OCI-LY7 (cell line): ENCODE data around the gene CATSPER3. TPM values are rescaled to one million over a fixed set of nuclear protein-coding genes. Genes with fewer than 3 reads are reported as not detected.
A peak's percentile ranks its signal among the peaks of the same experiment; 100 is the strongest.

Experiments
- BruUV-seq: library from RNA; stranded (reverse); fragments of 400-500 nt; replicated peaks from 2 replicates; lab custom pipeline; 2021; lab: Mats Ljungman, UMichigan
- CTCF ChIA-PET: fragments of 300-600 bp; sonication (Branson Sonifier 250); formaldehyde crosslinking; loops from one replicate; lab custom pipeline; 2022; ENCODE audit warnings: antibody characterized with exemption; ENCODE audit not compliant: unreplicated experiment; lab: Charles Lee
- POLR2A ChIA-PET: fragments of 300-600 bp; sonication (Branson Sonifier 250); formaldehyde crosslinking; loops from one replicate; lab custom pipeline; 2022; ENCODE audit warnings: antibody characterized with exemption; lab: Charles Lee
- DNase-seq: peaks from one replicate; pipeline ENCODE4 v3.0.0-alpha.2; 2015; ENCODE audit warnings: low spot score
- H2AFZ ChIP-seq: fragments of 200-600 bp; sonication (generic), shearing (Covaris generic); 2 replicates; pipeline ENCODE4 v1.6.1; 2014; ENCODE audit warnings: mild to moderate bottlenecking, antibody characterized with exemption, low read length, moderate library complexity
- H3K27ac ChIP-seq: fragments of 200-600 bp; sonication (generic); 2 replicates; pipeline ENCODE4 v1.5.1; 2014; ENCODE audit warnings: mixed run types, low read depth, mild to moderate bottlenecking, moderate library complexity, low read length, inconsistent platforms; ENCODE audit not compliant: poor library complexity, severe bottlenecking
- H3K36me3 ChIP-seq: fragments of 200-600 bp; sonication (generic); 2 replicates; pipeline ENCODE4 v1.6.1; 2014; ENCODE audit warnings: mild to moderate bottlenecking, antibody characterized with exemption, low read length, moderate library complexity, mixed read lengths; ENCODE audit not compliant: insufficient read depth
- H3K4me1 ChIP-seq: fragments of 200-600 bp; sonication (generic); 2 replicates; pipeline ENCODE4 v1.5.1; 2014; ENCODE audit warnings: mild to moderate bottlenecking, low read length; ENCODE audit not compliant: insufficient read depth, poor library complexity, severe bottlenecking
- H3K4me2 ChIP-seq: fragments of 200-600 bp; sonication (generic); 2 replicates; pipeline ENCODE4 v1.6.1; 2014; ENCODE audit warnings: mild to moderate bottlenecking, low read length
- H3K4me3 ChIP-seq: fragments of 200-600 bp; sonication (generic); 2 replicates; pipeline ENCODE4 v1.5.1; 2014; ENCODE audit warnings: mild to moderate bottlenecking, low read depth, low read length; ENCODE audit not compliant: poor library complexity, severe bottlenecking
- H3K79me2 ChIP-seq: fragments of 200-600 bp; sonication (generic); 2 replicates; pipeline ENCODE4 v1.6.1; 2016; ENCODE audit warnings: low read depth, mild to moderate bottlenecking, low read length, moderate library complexity, mixed read lengths; ENCODE audit not compliant: insufficient read depth
- H3K9me2 ChIP-seq: fragments of 200-600 bp; sonication (generic); 2 replicates; pipeline ENCODE4 v1.6.1; 2016; ENCODE audit warnings: mild to moderate bottlenecking, low read length, mixed read lengths; ENCODE audit not compliant: insufficient read depth
- H3K9me3 ChIP-seq: fragments of 200-600 bp; sonication (generic); 2 replicates; pipeline ENCODE4 v1.6.1; 2014; ENCODE audit warnings: mild to moderate bottlenecking, mixed run types, low read length, mixed read lengths
- H4K20me1 ChIP-seq: fragments of 200-600 bp; sonication (generic); 2 replicates; pipeline ENCODE4 v1.6.1; 2014; ENCODE audit warnings: mild to moderate bottlenecking, antibody characterized with exemption, low read length, moderate library complexity, mixed read lengths; ENCODE audit not compliant: insufficient read depth
- CTCF ChIP-seq: fragments of 200-600 bp; sonication (generic); conservative IDR thresholded peaks from 2 replicates; pipeline ENCODE4 v1.5.1; 2014; ENCODE audit warnings: mild to moderate bottlenecking, antibody characterized with exemption, low read length, moderate library complexity, mixed read lengths
- EZH2phosphoT487 ChIP-seq: fragments of 200-600 bp; sonication (generic); IDR thresholded peaks from 2 replicates; pipeline ENCODE4 v1.6.1; 2018; ENCODE audit warnings: low read depth, borderline replicate concordance, mild to moderate bottlenecking, mixed run types, antibody characterized with exemption, low read length, moderate library complexity, mixed read lengths
- intact Hi-C: fragments of 100-400 bp; cut with micrococcal nuclease; formaldehyde crosslinking; loops from one replicate; pipeline ENCODE4 v1.10.0; 2022; ENCODE audit not compliant: unreplicated experiment
- total RNA-seq, 2 experiments: library from RNA; depleted of rRNA in 1 of 2; stranded (reverse); fragments of >200 nt in 1 of 2; shearing (Covaris generic) in 1 of 2; gene quantifications; 2 replicates each; pipeline ENCODE4 v1.2.3, GENCODE V29; 2014 to 2022

CATSPER3 gene
- total RNA-seq, 2 experiments from 2014 or later: 0.61 TPM; not detected in 1

GRCh38 chr5:135020111-135020895 is 52.6 kb downstream of the CATSPER3 start:
- ChIA-PET POLR2A (interaction anchor here (2.0 kb wide), 1 partner anchor 32 kb away, joined by 5 read pairs; no protein-coding TSS in a partner anchor), CTCF (no interaction called here)
- Histone ChIP-seq H2AFZ (no peak overlapping the region), H3K4me3 (no peak overlapping the region), H3K4me2 (no peak overlapping the region), H3K36me3 (peaks cover 4% of the 10 kb centered on the region; the same call in 1 of the 2 replicates), H3K79me2 (no peaks in the 10 kb centered on the region), H3K9me2 (no peaks in the 10 kb centered on the region), H3K27ac (no peak overlapping the region), H3K4me1 (no peaks in the 10 kb centered on the region), H4K20me1 (no peaks in the 10 kb centered on the region), H3K9me3 (no peaks in the 10 kb centered on the region)
- intact Hi-C loops: no loop called here
- TF ChIP-seq EZH2phosphoT487 (no peak), CTCF (no peak)
- DNase-seq: no peak
- BruUV-seq: no TSS peak

- H3K9me2 ChIP-seq: no peaks in the 10 kb centered on the region
- H3K4me3 ChIP-seq: no peak overlapping the region
- H2AFZ ChIP-seq: no peak overlapping the region
- peaks cover 11% of the 10 kb centered on the region for H3K79me2 ChIP-seq
- H3K4me1 ChIP-seq: peaks cover 16% of the 10 kb centered on the region
- BruUV-seq: no TSS peak
- no peak overlapping the region for H3K4me2 ChIP-seq
- intact Hi-C loops: no loop called here
- TF ChIP-seq CTCF: no peak
- no peak for TF ChIP-seq EZH2phosphoT487
- 0 out of 2 replicates have a peak, but pooled peaks cover under 1% of the 10 kb centered on the region for H4K20me1 ChIP-seq
- no peaks in the 10 kb centered on the region for H3K9me3 ChIP-seq
- peak overlapping the region; percentile 25 for H3K27ac ChIP-seq
- H3K36me3 ChIP-seq: peaks cover 47% of the 10 kb centered on the region
- no peak for DNase-seq
- ChIA-PET POLR2A (interaction anchor here (1.2 to 1.3 kb wide), 3 partner anchors 12 to 157 kb away, joined by 3 read pairs; no protein-coding TSS in a partner anchor), CTCF (no interaction called here)
Observed at GRCh38 chr5:135024956-135025729, 57.4 kb downstream of the CATSPER3 start.
